ENCODE measurements around the gene STK32B.

DNA sequence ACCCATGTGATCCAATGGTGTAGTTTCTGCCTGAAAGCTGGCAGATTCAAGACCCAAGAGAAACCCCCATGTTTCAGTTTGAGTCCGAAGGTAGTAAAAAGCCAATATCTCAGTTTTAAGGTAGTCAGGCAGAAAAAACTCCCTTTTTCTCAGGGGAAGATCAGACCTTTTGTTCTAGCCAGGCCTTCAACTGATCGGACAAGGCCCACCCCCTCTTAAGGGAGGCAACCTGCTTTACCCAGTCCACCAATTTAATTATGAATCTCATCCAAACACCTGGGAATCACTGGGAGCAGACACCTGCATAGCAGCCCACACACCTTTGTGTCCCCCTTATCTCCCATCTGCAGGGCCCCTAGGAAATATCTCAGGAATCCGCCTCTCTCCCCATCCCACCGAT, 322.0 kb downstream of the STK32B start:
- no peak for TF ChIP-seq CTCF (conservative IDR thresholded peaks at IDR 0.05; ENCODE audit: low read depth, low read length)
- no peak for TF ChIP-seq EZH2phosphoT487 (IDR thresholded peaks at IDR 0.05; ENCODE audit: borderline replicate concordance, low read length)
